ENCODE data around the gene WASF2. TPM values are rescaled to one million over a fixed set of nuclear protein-coding genes. Genes with fewer than 3 reads are reported as not detected.

WASF2 gene
- polyA plus RNA-seq, 1 donor from 2014 or later, result 2.5 TPM

DNA sequence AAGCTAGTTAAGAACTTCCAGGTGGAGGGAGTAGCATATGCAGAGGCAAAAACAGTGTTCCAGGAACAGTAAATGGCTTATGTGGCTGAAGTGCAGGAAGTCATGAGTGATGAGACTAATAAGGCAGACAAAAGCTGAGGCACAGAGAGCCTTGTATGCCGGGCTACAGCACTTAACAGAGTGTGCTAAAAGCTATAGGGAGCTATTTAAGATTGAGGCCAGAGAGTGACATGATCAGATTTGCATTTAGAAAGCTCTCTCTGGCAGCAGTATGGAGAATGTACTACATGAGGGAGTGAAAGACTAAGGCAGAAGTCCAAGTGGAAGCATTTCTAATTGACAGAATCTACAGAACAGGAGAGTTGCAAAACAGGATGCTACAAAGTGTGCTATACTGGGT is 38.6 kb downstream of the WASF2 start:
- no peak overlapping the region for H3K4me2 ChIP-seq (ENCODE audit: low read length)
- H3K79me2 ChIP-seq (replicated peaks; ENCODE audit: insufficient read depth, low read length), result peaks cover 4% of the 10 kb centered on the region
- H3K9me2 ChIP-seq (ENCODE audit: insufficient read depth, low read length), result no peaks in the 10 kb centered on the region
- H3K9me3 ChIP-seq (ENCODE audit: low read length), result no peaks in the 10 kb centered on the region
- H3F3A ChIP-seq (ENCODE audit: insufficient read depth, low read length, poor library complexity, severe bottlenecking), result no peaks in the 10 kb centered on the region
- H3K27me3 ChIP-seq (ENCODE audit: insufficient read depth, low read depth, low read length), result no peaks in the 10 kb centered on the region
- no peak overlapping the region for H3K9ac ChIP-seq (ENCODE audit: low read length)
- no peak overlapping the region for H3K4me3 ChIP-seq (ENCODE audit: low read length)
- H2AFZ ChIP-seq (ENCODE audit: low read depth, low read length), result no peak overlapping the region
- H3K36me3 ChIP-seq (ENCODE audit: insufficient read depth, low read length), result no peaks in the 10 kb centered on the region
- peak overlapping the region; percentile 12 for H3K27ac ChIP-seq (ENCODE audit: low read length)
- no peaks in the 10 kb centered on the region for H4K20me1 ChIP-seq (ENCODE audit: insufficient read depth)
- TF ChIP-seq POLR2AphosphoS5 (IDR thresholded peaks at IDR 0.05) (no peak), RAD21 (conservative IDR thresholded peaks at IDR 0.05) (peak; percentile 12), EZH2 (IDR thresholded peaks at IDR 0.05; ENCODE audit: borderline replicate concordance, insufficient read depth, low read length, poor library complexity, severe bottlenecking) (no peak), SMC3 (conservative IDR thresholded peaks at IDR 0.05; ENCODE audit: poor library complexity) (peak; percentile 22), EP300 (conservative IDR thresholded peaks at IDR 0.05; ENCODE audit: poor library complexity, severe bottlenecking) (no peak), MXI1 (conservative IDR thresholded peaks at IDR 0.05; ENCODE audit: poor library complexity, severe bottlenecking) (no peak), TAF1 (IDR thresholded peaks at IDR 0.05; ENCODE audit: low read depth) (no peak)
- TF ChIP-seq, protein P1, sequence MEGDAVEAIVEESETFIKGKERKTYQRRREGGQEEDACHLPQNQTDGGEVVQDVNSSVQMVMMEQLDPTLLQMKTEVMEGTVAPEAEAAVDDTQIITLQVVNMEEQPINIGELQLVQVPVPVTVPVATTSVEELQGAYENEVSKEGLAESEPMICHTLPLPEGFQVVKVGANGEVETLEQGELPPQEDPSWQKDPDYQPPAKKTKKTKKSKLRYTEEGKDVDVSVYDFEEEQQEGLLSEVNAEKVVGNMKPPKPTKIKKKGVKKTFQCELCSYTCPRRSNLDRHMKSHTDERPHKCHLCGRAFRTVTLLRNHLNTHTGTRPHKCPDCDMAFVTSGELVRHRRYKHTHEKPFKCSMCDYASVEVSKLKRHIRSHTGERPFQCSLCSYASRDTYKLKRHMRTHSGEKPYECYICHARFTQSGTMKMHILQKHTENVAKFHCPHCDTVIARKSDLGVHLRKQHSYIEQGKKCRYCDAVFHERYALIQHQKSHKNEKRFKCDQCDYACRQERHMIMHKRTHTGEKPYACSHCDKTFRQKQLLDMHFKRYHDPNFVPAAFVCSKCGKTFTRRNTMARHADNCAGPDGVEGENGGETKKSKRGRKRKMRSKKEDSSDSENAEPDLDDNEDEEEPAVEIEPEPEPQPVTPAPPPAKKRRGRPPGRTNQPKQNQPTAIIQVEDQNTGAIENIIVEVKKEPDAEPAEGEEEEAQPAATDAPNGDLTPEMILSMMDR (IDR thresholded peaks at IDR 0.05; ENCODE audit: poor library complexity, severe bottlenecking), result no peak
- TF ChIP-seq, protein P2, sequence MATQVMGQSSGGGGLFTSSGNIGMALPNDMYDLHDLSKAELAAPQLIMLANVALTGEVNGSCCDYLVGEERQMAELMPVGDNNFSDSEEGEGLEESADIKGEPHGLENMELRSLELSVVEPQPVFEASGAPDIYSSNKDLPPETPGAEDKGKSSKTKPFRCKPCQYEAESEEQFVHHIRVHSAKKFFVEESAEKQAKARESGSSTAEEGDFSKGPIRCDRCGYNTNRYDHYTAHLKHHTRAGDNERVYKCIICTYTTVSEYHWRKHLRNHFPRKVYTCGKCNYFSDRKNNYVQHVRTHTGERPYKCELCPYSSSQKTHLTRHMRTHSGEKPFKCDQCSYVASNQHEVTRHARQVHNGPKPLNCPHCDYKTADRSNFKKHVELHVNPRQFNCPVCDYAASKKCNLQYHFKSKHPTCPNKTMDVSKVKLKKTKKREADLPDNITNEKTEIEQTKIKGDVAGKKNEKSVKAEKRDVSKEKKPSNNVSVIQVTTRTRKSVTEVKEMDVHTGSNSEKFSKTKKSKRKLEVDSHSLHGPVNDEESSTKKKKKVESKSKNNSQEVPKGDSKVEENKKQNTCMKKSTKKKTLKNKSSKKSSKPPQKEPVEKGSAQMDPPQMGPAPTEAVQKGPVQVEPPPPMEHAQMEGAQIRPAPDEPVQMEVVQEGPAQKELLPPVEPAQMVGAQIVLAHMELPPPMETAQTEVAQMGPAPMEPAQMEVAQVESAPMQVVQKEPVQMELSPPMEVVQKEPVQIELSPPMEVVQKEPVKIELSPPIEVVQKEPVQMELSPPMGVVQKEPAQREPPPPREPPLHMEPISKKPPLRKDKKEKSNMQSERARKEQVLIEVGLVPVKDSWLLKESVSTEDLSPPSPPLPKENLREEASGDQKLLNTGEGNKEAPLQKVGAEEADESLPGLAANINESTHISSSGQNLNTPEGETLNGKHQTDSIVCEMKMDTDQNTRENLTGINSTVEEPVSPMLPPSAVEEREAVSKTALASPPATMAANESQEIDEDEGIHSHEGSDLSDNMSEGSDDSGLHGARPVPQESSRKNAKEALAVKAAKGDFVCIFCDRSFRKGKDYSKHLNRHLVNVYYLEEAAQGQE (IDR thresholded peaks at IDR 0.05; ENCODE audit: borderline replicate concordance), result peak; percentile 4

DNA sequence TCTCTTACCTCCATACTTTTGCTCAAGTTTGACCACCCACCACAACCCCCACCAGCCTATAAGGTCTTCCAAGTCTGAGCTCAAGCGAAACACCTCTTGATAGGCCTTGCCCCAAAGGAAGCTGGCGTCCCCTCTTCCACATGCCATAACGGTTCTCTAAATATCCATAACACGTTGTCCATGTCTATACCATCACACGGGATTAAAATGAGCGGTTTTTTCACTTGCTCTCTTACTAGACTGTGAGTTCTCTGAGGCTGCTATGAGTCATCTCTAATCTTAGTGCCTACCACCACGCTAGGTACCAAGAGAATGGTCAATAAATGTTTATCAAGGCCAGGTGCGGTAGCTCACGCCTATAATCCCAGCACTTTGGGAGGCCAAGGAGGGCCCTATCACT is 41.0 kb downstream of the WASF2 start:
- H3K9me2 ChIP-seq (ENCODE audit: insufficient read depth, low read length), result no peaks in the 10 kb centered on the region
- H3K79me2 ChIP-seq (replicated peaks; ENCODE audit: insufficient read depth, low read length), result peaks cover 8% of the 10 kb centered on the region
- no peak overlapping the region for H3K4me3 ChIP-seq (ENCODE audit: low read length)
- no peak overlapping the region for H3K9ac ChIP-seq (ENCODE audit: low read length)
- no peak overlapping the region for H3K4me2 ChIP-seq (ENCODE audit: low read length)
- H2AFZ ChIP-seq (ENCODE audit: low read depth, low read length), result no peak overlapping the region
- TF ChIP-seq RAD21 (conservative IDR thresholded peaks at IDR 0.05) (no peak), POLR2AphosphoS5 (IDR thresholded peaks at IDR 0.05) (no peak), MXI1 (conservative IDR thresholded peaks at IDR 0.05; ENCODE audit: poor library complexity, severe bottlenecking) (no peak), TAF1 (IDR thresholded peaks at IDR 0.05; ENCODE audit: low read depth) (no peak)
- TF ChIP-seq, protein P2 (IDR thresholded peaks at IDR 0.05; ENCODE audit: borderline replicate concordance), result no peak
- H4K20me1 ChIP-seq (ENCODE audit: insufficient read depth), result no peaks in the 10 kb centered on the region
- H3K27me3 ChIP-seq (ENCODE audit: insufficient read depth, low read depth, low read length), result no peaks in the 10 kb centered on the region
- H3K9me3 ChIP-seq (ENCODE audit: low read length), result no peaks in the 10 kb centered on the region
- no peaks in the 10 kb centered on the region for H3F3A ChIP-seq (ENCODE audit: insufficient read depth, low read length, poor library complexity, severe bottlenecking)
- no peak overlapping the region for H3K27ac ChIP-seq (ENCODE audit: low read length)
- H3K36me3 ChIP-seq (ENCODE audit: insufficient read depth, low read length), result no peaks in the 10 kb centered on the region
